K562 (cell line): Measurements from ENCODE around the gene LRPAP1. TPM values are rescaled to one million over a fixed set of nuclear protein-coding genes. Genes with fewer than 3 reads are reported as not detected.

ENCODE experiments used
- ATAC-seq: fragments of 200-7000 bp; cut with Tn5 transposase; 3 replicates; pipeline ENCODE4 v1.9.1; 2020; ENCODE audit warnings: moderate library complexity
- BruUV-seq: library from RNA; stranded (reverse); fragments of 400-500 nt; replicated peaks from 2 replicates; lab custom pipeline; 2021; lab: Mats Ljungman, UMichigan
- CTCF ChIA-PET: fragments of 300-600 bp; formaldehyde crosslinking; extraction: SDS; loops from one replicate; lab custom pipeline; 2021; ENCODE audit warnings: low intra/inter-chr PET ratio; lab: Yijun Ruan, JAX
- POLR2A ChIA-PET: fragments of 300-600, 350-650 bp; sonication (Branson Sonifier 250); formaldehyde crosslinking; extraction: SDS; loops from one replicate; lab custom pipeline; 2021; ENCODE audit warnings: antibody characterized with exemption, inconsistent platforms; lab: Yijun Ruan, JAX
- DNase-seq, 4 experiments: peaks; one replicate each; pipeline versions ENCODE4 v3.0.0 to v3.0.0-alpha.2; 2011 to 2018; ENCODE audit warnings: low spot score in 3 of 4, mixed read lengths in 3 of 4; ENCODE audit errors: extremely low read depth in 1 of 4
- FAIRE-seq: peaks from 2 replicates; lab custom pipeline; 2011; peaks lifted over from hg19 to GRCh38; lab: Jason Lieb, UNC
- H2AFZ ChIP-seq: 2 replicates; pipeline ENCODE4 v1.6.0; 2011; ENCODE audit warnings: low read depth, low read length, control low read depth, inconsistent platforms
- H3K27ac ChIP-seq: fragments of 200-600 bp; 3 replicates; pipeline ENCODE4 v1.8.0; 2011; ENCODE audit warnings: low read depth, mild to moderate bottlenecking, control low read depth, inconsistent platforms, low read length, moderate library complexity, mixed read lengths; ENCODE audit errors: extremely low read depth
- H3K27me3 ChIP-seq, 2 experiments: fragments of 300-600 bp in 1 of 2; 2 replicates in 1 of 2; 3 replicates in 1 of 2; pipeline versions ENCODE4 v1.6.0 to v1.8.0; 2011; ENCODE audit warnings: inconsistent platforms in 2 of 2, low read length in 2 of 2, mild to moderate bottlenecking in 1 of 2, mixed read lengths in 1 of 2, moderate library complexity in 1 of 2; ENCODE audit not compliant: control insufficient read depth in 2 of 2, insufficient read depth in 2 of 2
- H3K36me3 ChIP-seq: fragments of 300-600 bp; 3 replicates; pipeline ENCODE4 v1.8.0; 2011; ENCODE audit warnings: mild to moderate bottlenecking, low read length, inconsistent platforms; ENCODE audit not compliant: control insufficient read depth, insufficient read depth
- H3K4me1 ChIP-seq, 2 experiments: fragments of 200-600 bp in 1 of 2; replicated peaks in 1 of 2; 2 replicates in 1 of 2; 3 replicates in 1 of 2; pipeline versions ENCODE4 v1.5.1 to v1.8.0; 2011; ENCODE audit warnings: inconsistent platforms in 2 of 2, low read length in 2 of 2, mild to moderate bottlenecking in 1 of 2, mixed read lengths in 1 of 2, moderate library complexity in 1 of 2; ENCODE audit not compliant: control insufficient read depth in 2 of 2, insufficient read depth in 2 of 2
- H3K4me2 ChIP-seq: 2 replicates; pipeline ENCODE4 v1.6.1; 2011; ENCODE audit warnings: low read length, control low read depth, inconsistent platforms, mixed read lengths; ENCODE audit not compliant: insufficient read depth
- H3K4me3 ChIP-seq: fragments of 200-600 bp; sonication (generic), shearing (Covaris generic); 2 replicates; pipeline ENCODE4 v1.5.1; 2016; ENCODE audit warnings: control low read depth, inconsistent platforms
- H3K79me2 ChIP-seq: fragments of 200-600 bp; 3 replicates; pipeline ENCODE4 v1.8.0; 2011; ENCODE audit warnings: low read length, inconsistent platforms; ENCODE audit not compliant: control insufficient read depth, insufficient read depth
- H3K9ac ChIP-seq, 2 experiments: 2 replicates each; pipeline versions ENCODE4 v1.6.0 to v1.6.1; 2011; ENCODE audit warnings: low read depth in 2 of 2, low read length in 2 of 2, control low read depth in 1 of 2, inconsistent platforms in 1 of 2, mild to moderate bottlenecking in 1 of 2, mixed read lengths in 1 of 2; ENCODE audit not compliant: insufficient read depth in 1 of 2
- H3K9me1 ChIP-seq: one replicate; pipeline ENCODE4 v1.6.0; 2011; ENCODE audit warnings: inconsistent platforms, mild to moderate bottlenecking, low read length, moderate library complexity; ENCODE audit not compliant: control insufficient read depth, insufficient read depth
- H3K9me3 ChIP-seq: replicated peaks from 2 replicates; pipeline ENCODE4 v1.5.1; 2011; ENCODE audit warnings: low read depth, low read length, inconsistent platforms; ENCODE audit not compliant: control insufficient read depth, insufficient read depth
- H4K20me1 ChIP-seq: replicated peaks from 2 replicates; pipeline ENCODE4 v1.6.1; 2011; ENCODE audit warnings: low read length, inconsistent platforms, mixed read lengths; ENCODE audit not compliant: control insufficient read depth, insufficient read depth
- PATZ1 ChIP-seq: fragments of 250-450 bp; sonication (Bioruptor Pico); IDR thresholded peaks from 2 replicates; pipeline ENCODE4 v1.5.0; 2020; ENCODE audit warnings: mild to moderate bottlenecking, borderline replicate concordance
- PBX2 ChIP-seq, 2 experiments: IDR thresholded peaks in 1 of 2; conservative IDR thresholded peaks in 1 of 2; 2 replicates each; pipeline ENCODE4 v1.6.1; 2016; ENCODE audit warnings: low read depth in 2 of 2, mild to moderate bottlenecking in 1 of 2, missing compliant biosample characterization in 1 of 2, missing genetic modification characterization in 1 of 2, moderate library complexity in 1 of 2
- ZNF740 ChIP-seq, 3 experiments: fragments of 200-800 bp in 1 of 3; sonication (Bioruptor generic) in 1 of 3; sonication (generic) in 1 of 3; formaldehyde crosslinking in 1 of 3; IDR thresholded peaks; 2 replicates each; pipeline versions ENCODE4 v1.6.1 to v1.8.0; 2016 to 2022; ENCODE audit warnings: mild to moderate bottlenecking in 2 of 3, missing compliant biosample characterization in 2 of 3, missing genetic modification characterization in 2 of 3, missing genetic modification reagents in 1 of 3
- WGBS: fragments of 100-300 bp; shearing (Covaris generic); methylation state at CpG from one replicate; pipeline ENCODE4 v1.1.6; 2016; ENCODE audit warnings: low coverage, mixed read lengths; ENCODE audit not compliant: insufficient coverage; ENCODE audit errors: missing lambda C conversion rate; 5-methylcytosine and 5-hydroxymethylcytosine counted together
- in situ Hi-C: fragments of 300-500 bp; cut with MboI; formaldehyde crosslinking; loops from 4 replicates; pipeline ENCODE4 v1.15.0; 2018; ENCODE audit warnings: inconsistent platforms, mixed read lengths
- intact Hi-C: fragments of 100-400 bp; cut with micrococcal nuclease; formaldehyde crosslinking; loops from 2 replicates; pipeline ENCODE4 v1.14.2; 2022
- polyA plus RNA-seq, 8 experiments: library from polyadenylated mRNA; depleted of rRNA in 4 of 8; stranded (reverse) in 5 of 8; unstranded in 3 of 8; fragments of >200 nt; fragmentation: Nextera tagmentation in 2 of 8; fragmentation: Illumina TruSeq in 1 of 8; extraction: Ambion mirVana in 2 of 8; extraction: Trizol in 1 of 8; gene quantifications; 2 replicates each; pipeline versions ENCODE4 v1.2.1 to v1.2.3, GENCODE V29; 2011 to 2014; ENCODE audit warnings: inconsistent platforms in 1 of 8, missing spikeins in 1 of 8
- total RNA-seq, 7 experiments: library from RNA; depleted of rRNA in 6 of 7; stranded (reverse); fragments of >200 nt in 6 of 7; fragmentation: Illumina TruSeq in 2 of 7; extraction: Trizol in 2 of 7; gene quantifications; 2 replicates each; pipeline versions ENCODE4 v1.2.1 to v1.2.3, GENCODE V29; 2011 to 2021; ENCODE audit warnings: low replicate concordance in 1 of 7

Gene LRPAP1
- total and polyA plus RNA-seq, 9 of the 15 experiments (the other 6 are each of a cell fraction or from before 2014, with no cell fraction given) = 1.1 to 75.5 (median 41.8) TPM

- no peak for TF ChIP-seq PATZ1
Observed at GRCh38 chr4:3500634-3501101, 31.6 kb downstream of the LRPAP1 start (continued).

- H3K9me3 ChIP-seq = no peaks in the 10 kb centered on the region
- H3K27ac ChIP-seq = no peak overlapping the region
- no peaks in the 10 kb centered on the region for H3K79me2 ChIP-seq
- no TSS peak for BruUV-seq
- POLR2A ChIA-PET = no interaction called here
- no peak for ATAC-seq
- H2AFZ ChIP-seq = no peak overlapping the region
- H3K36me3 ChIP-seq = peaks cover 13% of the 10 kb centered on the region; the same call in 1 of the 3 replicates
- peaks cover 0 to 60% of the 10 kb centered on the region in 2 experiments; a peak in 2 of 5 replicates for H3K4me1 ChIP-seq
- no peaks in the 10 kb centered on the region for H3K9me1 ChIP-seq
- WGBS = 86% methylated on average over 10 of the region's 17 CpGs
- DNase-seq = no peak
- H3K4me3 ChIP-seq = no peak overlapping the region
- no peak overlapping the region for H3K4me2 ChIP-seq
- intact Hi-C loops = no loop called here
- FAIRE-seq = no peak
- peaks cover 0 to 16% of the 10 kb centered on the region in 2 experiments; a peak in 2 of 5 replicates for H3K27me3 ChIP-seq
- H4K20me1 ChIP-seq = peaks cover 16% of the 10 kb centered on the region; the same call in 1 of the 2 replicates
- TF ChIP-seq ZNF740 (CRISPR knock-in tag; IDR thresholded peaks at IDR 0.05) = 0 out of 2 replicates have a peak, but pooled peaks have one; percentile 31
- TF ChIP-seq ZNF740 (tag; IDR thresholded peaks at IDR 0.05) = no peak
- no peak for TF ChIP-seq PBX2 (CRISPR knock-in tag; IDR thresholded peaks at IDR 0.05; ENCODE audit: low read depth)
- TF ChIP-seq PBX2 (tag; conservative IDR thresholded peaks at IDR 0.05; ENCODE audit: low read depth) = no peak
- TF ChIP-seq, all 486 proteins: peak for 1
- in situ Hi-C loops = no loop called here
- H3K9ac ChIP-seq = no peak overlapping the region; a peak in 1 of 4 replicates
- CTCF ChIA-PET = no interaction called here
Observed at GRCh38 chr4:3500111-3500510, 32.1 kb downstream of the LRPAP1 start.
